Subcutaneous abdominal adipose tissue (tissue), 5 donors: Measurements from ENCODE around the gene ASMTL.

Source experiments
- H3K27ac ChIP-seq: one replicate; pipeline ENCODE4 v1.7.0; 2013; ENCODE audit warnings: low read depth, mild to moderate bottlenecking, inconsistent platforms, low read length, moderate library complexity
- H3K27me3 ChIP-seq, 5 donors: one replicate each; pipeline ENCODE4 v1.7.0; 2013; ENCODE audit warnings: low read length in 5 of 5, inconsistent platforms in 1 of 5; ENCODE audit not compliant: control insufficient read depth in 5 of 5, insufficient read depth in 4 of 5
- H3K36me3 ChIP-seq, 5 donors: one replicate each; pipeline ENCODE4 v1.7.0; 2013; ENCODE audit warnings: low read length in 5 of 5; ENCODE audit not compliant: control insufficient read depth in 5 of 5, insufficient read depth in 5 of 5
- H3K4me1 ChIP-seq, 5 donors: one replicate each; pipeline ENCODE4 v1.7.0; 2013; ENCODE audit warnings: low read length in 5 of 5, mild to moderate bottlenecking in 3 of 5, moderate library complexity in 1 of 5; ENCODE audit not compliant: control insufficient read depth in 5 of 5, insufficient read depth in 5 of 5
- H3K4me3 ChIP-seq, 5 donors: one replicate each; pipeline ENCODE4 v1.7.0; 2013; ENCODE audit warnings: low read length in 5 of 5, low read depth in 1 of 5
- H3K9ac ChIP-seq, 5 donors: one replicate each; pipeline ENCODE4 v1.7.0; 2013; ENCODE audit warnings: low read length in 5 of 5, mild to moderate bottlenecking in 4 of 5, moderate library complexity in 3 of 5
- H3K9me3 ChIP-seq, 5 donors: one replicate each; pipeline ENCODE4 v1.7.0; 2013; ENCODE audit warnings: low read length in 5 of 5; ENCODE audit not compliant: control insufficient read depth in 5 of 5
- donor health status: healthy.
- donor health status: healthy.
- donor health status: healthy.
- donor health status: healthy.
- donor health status: healthy.

ASMTL gene

GRCh38 chrX:1422135-1422465 is 30.6 kb downstream of the ASMTL start:
- Histone ChIP-seq H3K27me3 (no peaks in the 10 kb centered on the region), H3K27ac (no peak overlapping the region), H3K4me3 (no peak overlapping the region), H3K36me3 (peaks cover 0 to 78% (median 56%) of the 10 kb centered on the region in 5 donors), H3K4me1 (no peaks in the 10 kb centered on the region), H3K9me3 (peaks cover 0 to 27% (median 12%) of the 10 kb centered on the region in 5 donors), H3K9ac (no peak overlapping the region)

DNA sequence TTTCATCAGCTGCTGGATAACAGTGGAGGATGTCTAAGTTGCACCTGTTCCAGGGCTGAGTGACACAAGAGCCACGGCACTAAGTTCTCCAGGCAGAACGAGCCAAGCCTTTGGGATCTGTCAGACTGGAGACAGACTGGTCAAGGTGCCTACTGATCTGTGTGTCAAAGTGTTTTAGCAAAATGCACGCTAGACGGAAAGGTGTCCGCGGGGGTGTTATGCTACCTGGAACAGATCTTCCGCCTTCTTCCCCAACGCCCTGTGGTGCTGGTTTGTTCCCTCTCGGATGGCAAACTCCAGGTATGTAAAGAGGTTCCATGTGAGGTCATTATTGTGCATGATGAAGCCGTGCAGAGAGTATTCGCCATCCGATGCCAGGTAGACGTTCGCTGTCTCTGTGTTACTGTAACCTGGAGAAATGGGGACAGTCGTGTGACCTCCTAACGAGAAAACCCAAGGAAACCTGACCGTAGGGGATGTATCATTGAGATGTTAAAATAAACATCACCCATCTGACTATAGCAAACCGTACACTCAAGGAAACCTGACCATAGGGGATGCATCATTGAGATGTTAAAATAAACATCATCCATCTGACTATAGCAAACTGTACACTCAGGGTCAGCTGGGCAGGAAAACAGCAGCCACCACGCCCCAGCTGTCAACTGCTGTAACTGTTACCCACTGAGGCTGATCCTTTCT is 31.1 kb downstream of the ASMTL start:
- Histone ChIP-seq H3K27ac (no peak overlapping the region), H3K27me3 (no peaks in the 10 kb centered on the region), H3K4me1 (no peaks in the 10 kb centered on the region), H3K4me3 (no peak overlapping the region), H3K9me3 (peaks cover 0 to 27% (median 12%) of the 10 kb centered on the region in 5 donors), H3K9ac (no peak overlapping the region), H3K36me3 (peaks cover 0 to 83% (median 58%) of the 10 kb centered on the region in 5 donors)

GRCh38 chrX:1420371-1420770 is 32.3 kb downstream of the ASMTL start:
- Histone ChIP-seq H3K9me3 (peaks cover 0 to 27% (median 12%) of the 10 kb centered on the region in 5 donors), H3K9ac (no peak overlapping the region), H3K4me1 (no peaks in the 10 kb centered on the region), H3K27me3 (no peaks in the 10 kb centered on the region), H3K36me3 (peaks cover 0 to 82% (median 61%) of the 10 kb centered on the region in 5 donors), H3K4me3 (no peak overlapping the region), H3K27ac (no peak overlapping the region)

DNA sequence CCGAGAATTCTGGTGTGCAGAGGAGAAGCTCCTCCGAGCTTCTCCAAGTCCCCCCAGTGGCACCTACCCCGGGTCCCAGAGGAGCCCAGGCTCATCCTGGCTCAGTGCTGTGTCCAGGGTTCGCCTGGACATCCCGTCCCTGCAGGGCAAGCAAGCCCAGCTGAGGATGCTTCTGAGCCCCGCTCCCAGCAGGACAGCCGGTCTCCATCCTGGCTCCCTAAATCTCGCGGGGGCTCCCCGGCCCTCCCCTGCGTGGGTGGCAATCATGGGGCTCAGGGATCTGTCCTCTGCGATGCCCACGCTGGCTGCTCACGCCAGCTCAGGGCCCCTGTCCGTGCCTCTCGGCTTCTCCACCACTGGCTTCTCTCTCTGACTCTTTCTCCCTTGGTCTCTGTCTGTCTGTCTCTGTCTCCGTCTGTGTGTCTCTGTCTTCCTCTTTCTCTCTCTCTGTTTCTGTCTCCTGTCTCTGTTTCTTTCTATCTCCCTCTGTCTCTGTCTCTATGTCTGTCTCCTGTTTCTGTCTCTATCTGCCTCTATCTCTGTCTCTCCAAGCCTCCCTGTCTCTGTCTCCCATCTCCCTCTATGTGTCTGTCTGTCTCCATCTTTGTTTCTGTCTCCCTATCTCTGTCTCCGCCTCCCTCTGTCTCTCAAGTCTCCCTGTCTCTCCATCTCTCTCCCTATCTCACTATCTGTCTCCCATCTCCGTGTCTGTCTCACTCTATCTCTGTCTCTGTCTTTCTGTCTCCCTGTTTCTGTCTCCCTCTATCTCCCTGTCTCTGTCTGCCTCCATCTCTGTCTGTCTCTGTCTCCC is 33.0 kb downstream of the ASMTL start:
- no peak overlapping the region for H3K9ac ChIP-seq
- H3K9me3 ChIP-seq = peaks cover 0 to 27% (median 12%) of the 10 kb centered on the region in 5 donors
- no peaks in the 10 kb centered on the region for H3K4me1 ChIP-seq
- H3K27me3 ChIP-seq = no peaks in the 10 kb centered on the region
- H3K27ac ChIP-seq = no peak overlapping the region
- no peak overlapping the region for H3K4me3 ChIP-seq
- peaks cover 0 to 76% (median 57%) of the 10 kb centered on the region in 5 donors for H3K36me3 ChIP-seq

GRCh38 chrX:1418901-1419544 is 33.7 kb downstream of the ASMTL start:
- peaks cover 0 to 27% (median 12%) of the 10 kb centered on the region in 5 donors for H3K9me3 ChIP-seq
- no peak overlapping the region for H3K27ac ChIP-seq
- H3K27me3 ChIP-seq = no peaks in the 10 kb centered on the region
- no peaks in the 10 kb centered on the region for H3K4me1 ChIP-seq
- no peak overlapping the region for H3K4me3 ChIP-seq
- no peak overlapping the region for H3K9ac ChIP-seq
- peaks cover 0 to 78% (median 61%) of the 10 kb centered on the region in 5 donors for H3K36me3 ChIP-seq

- Histone ChIP-seq H3K36me3 (peaks cover 0 to 81% (median 62%) of the 10 kb centered on the region in 5 donors), H3K4me3 (peak overlapping the region in 1 of 5 donors; percentile 16), H3K9me3 (peaks cover 0 to 23% (median 12%) of the 10 kb centered on the region in 5 donors), H3K27ac (no peak overlapping the region), H3K9ac (no peak overlapping the region), H3K4me1 (no peaks in the 10 kb centered on the region), H3K27me3 (no peaks in the 10 kb centered on the region)
Measured at GRCh38 chrX:1417921-1418771, 34.6 kb downstream of the ASMTL start.

DNA sequence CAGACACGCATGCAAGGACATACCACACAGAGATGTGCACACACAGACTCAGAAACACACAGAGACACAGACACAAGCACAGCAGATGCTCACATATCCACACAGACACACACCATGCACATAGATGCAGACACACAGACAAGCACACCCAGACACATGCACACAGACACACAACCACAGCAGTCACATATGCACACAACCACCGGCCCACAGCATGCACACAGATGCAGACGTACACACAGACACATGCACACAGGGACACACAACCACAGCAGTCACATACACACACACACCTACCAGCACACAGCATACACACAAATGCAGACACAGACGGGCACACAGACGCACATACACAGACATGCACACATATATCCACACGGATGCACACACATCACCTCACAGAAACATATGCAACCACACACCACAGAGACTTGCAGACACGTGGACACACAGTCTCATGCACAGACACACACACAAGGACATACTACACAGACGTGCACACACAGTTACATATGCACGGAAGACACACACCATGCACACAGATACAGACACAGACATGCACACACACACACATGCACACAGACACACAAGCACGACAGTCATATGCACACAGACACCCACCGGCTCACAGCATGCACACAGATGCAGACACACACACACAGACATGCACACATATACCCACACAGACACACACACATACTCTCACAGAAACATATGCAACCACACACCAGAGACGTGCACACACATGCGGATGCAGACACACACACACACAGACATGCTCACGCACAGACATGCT is 35.5 kb downstream of the ASMTL start:
- Histone ChIP-seq H3K27me3 (no peaks in the 10 kb centered on the region), H3K27ac (no peak overlapping the region), H3K36me3 (peaks cover 0 to 82% (median 62%) of the 10 kb centered on the region in 5 donors), H3K4me3 (no peak overlapping the region), H3K9ac (no peak overlapping the region), H3K9me3 (peaks cover 0 to 15% (median 6%) of the 10 kb centered on the region in 5 donors), H3K4me1 (no peaks in the 10 kb centered on the region)

DNA sequence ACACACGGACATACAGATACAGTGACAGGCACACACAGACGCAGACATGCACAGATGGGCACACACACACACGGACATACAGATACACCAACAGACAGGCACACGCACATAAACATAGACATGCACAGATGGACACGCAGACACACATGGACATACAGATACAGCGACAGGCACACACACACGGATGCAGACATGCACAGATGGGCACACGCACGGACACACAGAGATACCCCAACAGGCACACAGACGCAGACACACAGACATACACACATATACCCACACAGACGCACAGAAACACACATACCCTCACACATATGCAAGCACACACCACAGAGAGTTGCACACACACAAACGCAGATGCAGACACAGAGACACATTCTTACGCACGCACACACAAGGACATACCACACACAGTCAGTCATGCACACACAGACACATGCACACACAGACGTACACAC is 36.4 kb downstream of the ASMTL start:
- no peaks in the 10 kb centered on the region for H3K27me3 ChIP-seq
- H3K27ac ChIP-seq = no peak overlapping the region
- no peak overlapping the region for H3K9ac ChIP-seq
- H3K4me1 ChIP-seq = no peaks in the 10 kb centered on the region
- peaks cover 0 to 82% (median 58%) of the 10 kb centered on the region in 5 donors for H3K36me3 ChIP-seq
- peaks cover 0 to 7% (median 5%) of the 10 kb centered on the region in 5 donors for H3K9me3 ChIP-seq
- H3K4me3 ChIP-seq = no peak overlapping the region
